ENCODE results near the gene IKZF5. TPM values are rescaled to one million over a fixed set of nuclear protein-coding genes. Genes with fewer than 3 reads are reported as not detected.

Gene IKZF5
- total RNA-seq, 1 donor from 2014 or later = 19.9 TPM

GRCh38 chr10:123042708-123043408, 34.3 kb upstream of the IKZF5 start:
- Histone ChIP-seq H3K27ac (no peak overlapping the region), H3K4me1 (no peaks in the 10 kb centered on the region), H3K4me3 (no peak overlapping the region), H3K36me3 (peaks cover 39% of the 10 kb centered on the region), H3K27me3 (no peaks in the 10 kb centered on the region), H3K9me3 (no peaks in the 10 kb centered on the region)
- ATAC-seq (no peak), DNase-seq (no peak)
- intact Hi-C loops (cut with DNase I) = no loop called here
- TF ChIP-seq, protein P1, sequence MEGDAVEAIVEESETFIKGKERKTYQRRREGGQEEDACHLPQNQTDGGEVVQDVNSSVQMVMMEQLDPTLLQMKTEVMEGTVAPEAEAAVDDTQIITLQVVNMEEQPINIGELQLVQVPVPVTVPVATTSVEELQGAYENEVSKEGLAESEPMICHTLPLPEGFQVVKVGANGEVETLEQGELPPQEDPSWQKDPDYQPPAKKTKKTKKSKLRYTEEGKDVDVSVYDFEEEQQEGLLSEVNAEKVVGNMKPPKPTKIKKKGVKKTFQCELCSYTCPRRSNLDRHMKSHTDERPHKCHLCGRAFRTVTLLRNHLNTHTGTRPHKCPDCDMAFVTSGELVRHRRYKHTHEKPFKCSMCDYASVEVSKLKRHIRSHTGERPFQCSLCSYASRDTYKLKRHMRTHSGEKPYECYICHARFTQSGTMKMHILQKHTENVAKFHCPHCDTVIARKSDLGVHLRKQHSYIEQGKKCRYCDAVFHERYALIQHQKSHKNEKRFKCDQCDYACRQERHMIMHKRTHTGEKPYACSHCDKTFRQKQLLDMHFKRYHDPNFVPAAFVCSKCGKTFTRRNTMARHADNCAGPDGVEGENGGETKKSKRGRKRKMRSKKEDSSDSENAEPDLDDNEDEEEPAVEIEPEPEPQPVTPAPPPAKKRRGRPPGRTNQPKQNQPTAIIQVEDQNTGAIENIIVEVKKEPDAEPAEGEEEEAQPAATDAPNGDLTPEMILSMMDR (IDR thresholded peaks at IDR 0.05) = no peak

GRCh38 chr10:123039632-123039930, 31.0 kb upstream of the IKZF5 start:
- Histone ChIP-seq H3K9me3 (no peaks in the 10 kb centered on the region), H3K27ac (no peak overlapping the region), H3K36me3 (peaks cover 59% of the 10 kb centered on the region), H3K4me3 (no peak overlapping the region), H3K4me1 (no peaks in the 10 kb centered on the region), H3K27me3 (no peaks in the 10 kb centered on the region)
- DNase-seq = no peak
- no peak for ATAC-seq
- TF ChIP-seq, protein P1 (IDR thresholded peaks at IDR 0.05) = no peak
- intact Hi-C loops (cut with DNase I) = no loop called here

DNA sequence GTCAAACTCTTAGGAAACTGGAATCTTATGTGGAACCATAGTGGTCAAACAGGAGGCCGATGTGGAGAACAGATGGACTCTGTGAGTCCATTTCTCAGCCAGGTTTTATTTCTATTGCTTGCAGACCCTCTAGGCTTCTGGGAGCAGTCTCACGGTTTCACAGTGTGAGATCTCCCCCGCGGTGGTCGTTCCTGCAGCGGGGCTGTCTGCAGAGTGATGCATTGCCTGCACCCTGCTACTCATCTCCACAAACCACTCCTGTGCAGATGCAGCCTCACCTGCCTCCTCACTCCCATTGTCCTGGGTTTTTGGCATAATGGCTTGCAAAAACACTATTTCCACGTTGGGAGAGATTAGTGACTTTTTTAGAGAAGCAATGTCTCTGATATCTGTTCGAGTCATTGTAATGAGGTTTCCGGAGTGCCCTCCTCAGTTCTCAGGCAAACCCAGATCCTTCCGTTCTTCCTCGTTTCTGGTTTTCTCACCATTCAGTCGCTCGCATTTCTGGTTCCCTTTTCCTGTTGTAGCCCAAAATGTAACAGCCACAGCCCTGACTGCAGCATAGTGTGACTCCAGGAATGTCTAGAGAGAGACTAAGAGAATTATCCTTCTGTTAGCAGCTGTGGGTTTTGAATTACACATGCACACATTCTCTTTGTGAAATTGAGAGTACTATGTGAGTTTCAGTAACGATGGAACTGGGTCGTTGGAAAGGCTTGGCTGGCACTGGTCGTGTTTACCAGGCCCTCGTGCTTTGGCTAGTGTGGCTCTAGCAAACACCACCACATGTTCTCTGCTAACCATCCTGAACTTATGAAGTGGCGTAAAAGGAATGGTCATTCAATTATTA, 30.4 kb upstream of the IKZF5 start:
- Histone ChIP-seq H3K9me3 (no peaks in the 10 kb centered on the region), H3K27me3 (no peaks in the 10 kb centered on the region), H3K27ac (no peak overlapping the region), H3K36me3 (peaks cover 58% of the 10 kb centered on the region), H3K4me3 (no peak overlapping the region), H3K4me1 (no peaks in the 10 kb centered on the region)
- DNase-seq (no peak), ATAC-seq (peak; percentile 55)
- TF ChIP-seq, protein P1 (IDR thresholded peaks at IDR 0.05) = no peak
- intact Hi-C loops (cut with DNase I) = no loop called here

DNA sequence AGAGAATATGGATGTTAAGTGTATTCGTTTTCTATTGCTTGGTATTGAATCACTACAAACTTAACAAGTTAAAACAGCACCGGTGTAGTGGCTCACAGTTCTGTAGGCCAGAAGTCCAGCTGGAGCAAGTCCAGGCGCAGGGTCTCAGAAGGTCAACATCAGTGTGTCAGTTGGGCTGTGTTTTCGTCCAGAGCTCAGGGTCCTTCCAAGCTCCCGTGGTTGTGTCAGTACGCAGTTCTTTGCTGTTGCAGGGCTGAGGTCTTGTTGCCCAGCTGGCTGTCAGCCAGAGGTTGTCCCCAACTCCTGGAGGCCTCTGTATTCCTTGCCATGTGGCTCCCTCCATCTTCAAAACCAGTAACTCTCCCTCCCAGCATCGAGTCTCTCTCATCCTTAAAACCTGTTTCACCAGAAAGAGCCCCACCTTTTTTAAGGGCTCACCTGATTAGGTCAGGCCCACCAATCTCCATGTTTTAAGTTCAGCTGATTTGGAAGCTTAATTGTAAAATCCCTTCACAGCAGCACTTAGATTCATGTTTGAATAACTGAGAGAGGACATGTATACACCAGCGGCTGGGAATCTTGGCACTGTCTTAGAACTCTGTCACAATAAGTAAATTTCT, 27.0 kb upstream of the IKZF5 start:
- Histone ChIP-seq H3K9me3 (no peaks in the 10 kb centered on the region), H3K4me1 (no peaks in the 10 kb centered on the region), H3K4me3 (no peak overlapping the region), H3K27me3 (no peaks in the 10 kb centered on the region), H3K27ac (no peak overlapping the region), H3K36me3 (peaks cover 36% of the 10 kb centered on the region)
- intact Hi-C loops (cut with DNase I) = no loop called here
- TF ChIP-seq, protein P1 (IDR thresholded peaks at IDR 0.05) = no peak
- ATAC-seq (no peak), DNase-seq (no peak)

DNA sequence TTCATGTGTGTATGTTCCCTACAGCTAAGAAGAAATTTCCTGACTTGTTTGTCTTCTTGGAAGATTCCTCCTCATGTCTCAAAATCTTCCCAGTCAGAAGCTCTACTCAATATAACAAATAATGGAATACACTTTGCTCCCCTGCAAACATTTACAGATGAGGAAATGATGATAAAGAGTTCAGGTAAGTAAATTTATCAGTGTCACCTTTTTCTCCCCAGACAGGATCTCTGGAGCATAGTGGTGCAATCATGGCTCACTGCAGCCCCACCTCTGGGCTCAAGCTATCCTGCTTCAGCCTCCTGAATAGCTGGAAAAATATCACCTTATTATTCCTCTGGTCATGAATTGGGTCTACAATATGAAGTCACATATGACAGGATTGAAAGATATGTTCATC, 25.7 kb upstream of the IKZF5 start:
- TF ChIP-seq, protein P1 (IDR thresholded peaks at IDR 0.05) = no peak
- no peak for DNase-seq
- ATAC-seq = no peak
- H3K4me3 ChIP-seq = no peak overlapping the region
- no peak overlapping the region for H3K27ac ChIP-seq
- H3K9me3 ChIP-seq = no peaks in the 10 kb centered on the region
- H3K4me1 ChIP-seq = no peaks in the 10 kb centered on the region
- H3K36me3 ChIP-seq = peaks cover 34% of the 10 kb centered on the region
- intact Hi-C loops (cut with DNase I) = no loop called here
- no peaks in the 10 kb centered on the region for H3K27me3 ChIP-seq

All from upper lobe of right lung (tissue), 1 donor.